Measurements from ENCODE around the gene TMEM52.

Gene TMEM52

GRCh38 chr1:1877865-1878436 is 41.1 kb downstream of the TMEM52 start:
- ChIA-PET CTCF (no interaction called here), POLR2A (interaction anchor here (1.0 kb wide), 1 partner anchor 31 kb away, joined by 3 read pairs; no protein-coding TSS in a partner anchor)
- no peak for TF ChIP-seq NFRKB (IDR thresholded peaks at IDR 0.05)
- TF ChIP-seq PKNOX1 (IDR thresholded peaks at IDR 0.05): no peak
- no peak for TF ChIP-seq SUZ12 (IDR thresholded peaks at IDR 0.05)
- no peak for TF ChIP-seq BHLHE40 (IDR thresholded peaks at IDR 0.05; ENCODE audit: borderline replicate concordance)
- TF ChIP-seq TARDBP (IDR thresholded peaks at IDR 0.05): no peak
- TF ChIP-seq FOXM1 (IDR thresholded peaks at IDR 0.05; ENCODE audit: borderline replicate concordance): no peak
- no peak for DNase-seq (ENCODE audit: extremely low spot score)

GRCh38 chr1:1876335-1876930 is 42.6 kb downstream of the TMEM52 start:
- TF ChIP-seq FOXA1 (IDR thresholded peaks at IDR 0.05): no peak
- no peak for TF ChIP-seq ARNT (IDR thresholded peaks at IDR 0.05)
- TF ChIP-seq SUZ12 (IDR thresholded peaks at IDR 0.05): no peak
- no peak for TF ChIP-seq SP1 (IDR thresholded peaks at IDR 0.05)
- no peak for TF ChIP-seq FOXM1 (IDR thresholded peaks at IDR 0.05; ENCODE audit: borderline replicate concordance)
- no peak for TF ChIP-seq BHLHE40 (IDR thresholded peaks at IDR 0.05; ENCODE audit: borderline replicate concordance)
- no peak for TF ChIP-seq NFRKB (IDR thresholded peaks at IDR 0.05)
- no peak for TF ChIP-seq CTBP1 (IDR thresholded peaks at IDR 0.05; ENCODE audit: borderline replicate concordance)
- TF ChIP-seq HDGF (IDR thresholded peaks at IDR 0.05; ENCODE audit: borderline replicate concordance): no peak
- TF ChIP-seq LEF1 (IDR thresholded peaks at IDR 0.05; ENCODE audit: borderline replicate concordance): no peak
- no peak for TF ChIP-seq PKNOX1 (IDR thresholded peaks at IDR 0.05)
- no peak for TF ChIP-seq ELF4 (IDR thresholded peaks at IDR 0.05)
- TF ChIP-seq ZNF384 (IDR thresholded peaks at IDR 0.05): no peak
- no peak for TF ChIP-seq L3MBTL2 (conservative IDR thresholded peaks at IDR 0.05)
- no peak for TF ChIP-seq TARDBP (IDR thresholded peaks at IDR 0.05)
- TF ChIP-seq FOXK2 (IDR thresholded peaks at IDR 0.05): no peak
- CTCF ChIA-PET: no interaction called here
- POLR2A ChIA-PET: no interaction called here
- DNase-seq (ENCODE audit: extremely low spot score): no peak

GRCh38 chr1:1875932-1876331 is 43.1 kb downstream of the TMEM52 start:
- CTCF ChIA-PET: no interaction called here
- DNase-seq (ENCODE audit: extremely low spot score): no peak
- no peak for TF ChIP-seq PKNOX1 (IDR thresholded peaks at IDR 0.05)
- TF ChIP-seq ARNT (IDR thresholded peaks at IDR 0.05): no peak
- TF ChIP-seq L3MBTL2 (conservative IDR thresholded peaks at IDR 0.05): no peak
- no peak for TF ChIP-seq HDGF (IDR thresholded peaks at IDR 0.05; ENCODE audit: borderline replicate concordance)
- TF ChIP-seq CTBP1 (IDR thresholded peaks at IDR 0.05; ENCODE audit: borderline replicate concordance): no peak
- no peak for TF ChIP-seq NFRKB (IDR thresholded peaks at IDR 0.05)
- no peak for TF ChIP-seq ELF4 (IDR thresholded peaks at IDR 0.05)
- TF ChIP-seq FOXK2 (IDR thresholded peaks at IDR 0.05): no peak
- TF ChIP-seq FOXA1 (IDR thresholded peaks at IDR 0.05): no peak
- no peak for TF ChIP-seq BHLHE40 (IDR thresholded peaks at IDR 0.05; ENCODE audit: borderline replicate concordance)
- no peak for TF ChIP-seq SP1 (IDR thresholded peaks at IDR 0.05)
- no peak for TF ChIP-seq SUZ12 (IDR thresholded peaks at IDR 0.05)
- TF ChIP-seq FOXM1 (IDR thresholded peaks at IDR 0.05; ENCODE audit: borderline replicate concordance): no peak
- no peak for TF ChIP-seq ZNF384 (IDR thresholded peaks at IDR 0.05)
- TF ChIP-seq LEF1 (IDR thresholded peaks at IDR 0.05; ENCODE audit: borderline replicate concordance): no peak
- TF ChIP-seq TARDBP (IDR thresholded peaks at IDR 0.05): no peak
- POLR2A ChIA-PET: no interaction called here

- DNase-seq (ENCODE audit: extremely low spot score): no peak
- TF ChIP-seq HDGF (IDR thresholded peaks at IDR 0.05; ENCODE audit: borderline replicate concordance): no peak
- TF ChIP-seq ZNF384 (IDR thresholded peaks at IDR 0.05): no peak
- no peak for TF ChIP-seq BHLHE40 (IDR thresholded peaks at IDR 0.05; ENCODE audit: borderline replicate concordance)
- TF ChIP-seq TARDBP (IDR thresholded peaks at IDR 0.05): no peak
- TF ChIP-seq NFRKB (IDR thresholded peaks at IDR 0.05): no peak
- TF ChIP-seq ELF4 (IDR thresholded peaks at IDR 0.05): no peak
- TF ChIP-seq PKNOX1 (IDR thresholded peaks at IDR 0.05): no peak
- no peak for TF ChIP-seq FOXK2 (IDR thresholded peaks at IDR 0.05)
- no peak for TF ChIP-seq SP1 (IDR thresholded peaks at IDR 0.05)
- no peak for TF ChIP-seq L3MBTL2 (conservative IDR thresholded peaks at IDR 0.05)
- TF ChIP-seq ARNT (IDR thresholded peaks at IDR 0.05): no peak
- no peak for TF ChIP-seq FOXA1 (IDR thresholded peaks at IDR 0.05)
- no peak for TF ChIP-seq LEF1 (IDR thresholded peaks at IDR 0.05; ENCODE audit: borderline replicate concordance)
- no peak for TF ChIP-seq FOXM1 (IDR thresholded peaks at IDR 0.05; ENCODE audit: borderline replicate concordance)
- ChIA-PET POLR2A (no interaction called here), CTCF (no interaction called here)
Observed at GRCh38 chr1:1874901-1875300, 44.2 kb downstream of the TMEM52 start.

- ChIA-PET CTCF (no interaction called here), POLR2A (no interaction called here)
- TF ChIP-seq ELF4 (IDR thresholded peaks at IDR 0.05): no peak
- TF ChIP-seq BHLHE40 (IDR thresholded peaks at IDR 0.05; ENCODE audit: borderline replicate concordance): no peak
- no peak for TF ChIP-seq FOXM1 (IDR thresholded peaks at IDR 0.05; ENCODE audit: borderline replicate concordance)
- TF ChIP-seq FOXK2 (IDR thresholded peaks at IDR 0.05): no peak
- no peak for TF ChIP-seq LEF1 (IDR thresholded peaks at IDR 0.05; ENCODE audit: borderline replicate concordance)
- no peak for TF ChIP-seq ZNF384 (IDR thresholded peaks at IDR 0.05)
- TF ChIP-seq L3MBTL2 (conservative IDR thresholded peaks at IDR 0.05): no peak
- no peak for TF ChIP-seq SP1 (IDR thresholded peaks at IDR 0.05)
- no peak for TF ChIP-seq PKNOX1 (IDR thresholded peaks at IDR 0.05)
- TF ChIP-seq ARNT (IDR thresholded peaks at IDR 0.05): no peak
- no peak for TF ChIP-seq SUZ12 (IDR thresholded peaks at IDR 0.05)
- TF ChIP-seq TARDBP (IDR thresholded peaks at IDR 0.05): no peak
- no peak for TF ChIP-seq HDGF (IDR thresholded peaks at IDR 0.05; ENCODE audit: borderline replicate concordance)
- TF ChIP-seq NFRKB (IDR thresholded peaks at IDR 0.05): no peak
- TF ChIP-seq CTBP1 (IDR thresholded peaks at IDR 0.05; ENCODE audit: borderline replicate concordance): no peak
- TF ChIP-seq FOXA1 (IDR thresholded peaks at IDR 0.05): no peak
Observed at GRCh38 chr1:1873186-1873585, 45.9 kb downstream of the TMEM52 start.

More at GRCh38 chr1:1873186-1873585, 45.9 kb downstream of the TMEM52 start:
- no peak for DNase-seq (ENCODE audit: extremely low spot score)

Data from HEK293T (cell line).